ENCODE measurements around the gene DNAH3. TPM values are rescaled to one million over a fixed set of nuclear protein-coding genes. Genes with fewer than 3 reads are reported as not detected.
"Not testable (repeated sequence)": the region's sequence is repeated elsewhere in the genome, so short reads cannot be mapped to it uniquely, and the experiment has no call there.

The DNAH3 gene
- total and polyA plus RNA-seq, 2 of the 13 experiments (the other 11 are each of a cell fraction or from before 2014, with no cell fraction given), result 0.07 to 0.08 TPM

DNA sequence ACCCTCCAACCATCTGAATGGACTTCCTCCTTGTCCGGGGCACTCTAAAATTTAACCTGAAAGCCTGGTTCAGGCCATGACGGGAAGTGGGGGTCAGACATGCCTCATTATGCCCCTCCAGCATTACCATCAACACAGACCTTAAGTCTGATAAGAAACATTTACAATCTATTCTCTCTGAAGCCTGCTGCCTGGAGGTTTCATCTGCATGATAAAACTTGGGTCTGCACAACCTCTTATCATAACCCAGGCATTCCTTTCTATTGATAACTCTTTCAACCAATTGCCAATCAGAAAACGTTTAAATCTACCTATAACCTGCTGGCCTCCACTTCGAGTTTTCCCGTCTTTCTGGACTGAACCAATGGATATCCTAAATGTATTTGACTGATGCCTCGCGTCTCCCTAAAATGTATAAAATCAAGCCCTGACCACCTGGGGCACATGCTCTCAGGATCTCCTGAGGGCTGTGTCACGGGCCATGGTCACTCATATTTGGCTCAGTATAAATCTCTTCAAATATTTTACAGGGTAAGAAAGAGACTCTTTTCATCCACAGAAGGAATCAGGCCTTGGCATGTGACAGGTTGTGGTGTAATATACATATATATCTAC lies 204.5 kb downstream of the DNAH3 start (continued):
- TF ChIP-seq, protein P1, sequence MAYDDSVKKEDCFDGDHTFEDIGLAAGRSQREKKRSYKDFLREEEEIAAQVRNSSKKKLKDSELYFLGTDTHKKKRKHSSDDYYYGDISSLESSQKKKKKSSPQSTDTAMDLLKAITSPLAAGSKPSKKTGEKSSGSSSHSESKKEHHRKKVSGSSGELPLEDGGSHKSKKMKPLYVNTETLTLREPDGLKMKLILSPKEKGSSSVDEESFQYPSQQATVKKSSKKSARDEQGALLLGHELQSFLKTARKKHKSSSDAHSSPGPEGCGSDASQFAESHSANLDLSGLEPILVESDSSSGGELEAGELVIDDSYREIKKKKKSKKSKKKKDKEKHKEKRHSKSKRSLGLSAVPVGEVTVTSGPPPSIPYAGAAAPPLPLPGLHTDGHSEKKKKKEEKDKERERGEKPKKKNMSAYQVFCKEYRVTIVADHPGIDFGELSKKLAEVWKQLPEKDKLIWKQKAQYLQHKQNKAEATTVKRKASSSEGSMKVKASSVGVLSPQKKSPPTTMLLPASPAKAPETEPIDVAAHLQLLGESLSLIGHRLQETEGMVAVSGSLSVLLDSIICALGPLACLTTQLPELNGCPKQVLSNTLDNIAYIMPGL (CRISPR knock-in tag; IDR thresholded peaks at IDR 0.05; ENCODE audit: borderline replicate concordance in 1 of 2, low read depth in 1 of 2), result no peak
- TF ChIP-seq CENPX (CRISPR knock-in tag; IDR thresholded peaks at IDR 0.05) (no peak), CENPBD1 (CRISPR knock-in tag; IDR thresholded peaks at IDR 0.05; ENCODE audit: borderline replicate concordance, low read depth) (no peak), POLR2AphosphoS5 (IDR thresholded peaks at IDR 0.05; ENCODE audit: low read depth, low read length) (no peak), KDM5B (CRISPR knock-in tag; IDR thresholded peaks at IDR 0.05; ENCODE audit: borderline replicate concordance) (no peak), ZNF44 (CRISPR knock-in tag; IDR thresholded peaks at IDR 0.05) (no peak), ZNF569 (CRISPR knock-in tag; IDR thresholded peaks at IDR 0.05; ENCODE audit: borderline replicate concordance) (no peak), ZNF83 (CRISPR knock-in tag; IDR thresholded peaks at IDR 0.05; ENCODE audit: borderline replicate concordance) (no peak), ZNF275 (CRISPR knock-in tag; IDR thresholded peaks at IDR 0.05; ENCODE audit: borderline replicate concordance) (no peak), SIX1 (CRISPR knock-in tag; IDR thresholded peaks at IDR 0.05; ENCODE audit: borderline replicate concordance) (no peak), LBX2 (CRISPR knock-in tag; IDR thresholded peaks at IDR 0.05; ENCODE audit: borderline replicate concordance) (no peak), ARHGAP35 (CRISPR knock-in tag; IDR thresholded peaks at IDR 0.05; ENCODE audit: borderline replicate concordance) (no peak)
- TF ChIP-seq, protein P2, sequence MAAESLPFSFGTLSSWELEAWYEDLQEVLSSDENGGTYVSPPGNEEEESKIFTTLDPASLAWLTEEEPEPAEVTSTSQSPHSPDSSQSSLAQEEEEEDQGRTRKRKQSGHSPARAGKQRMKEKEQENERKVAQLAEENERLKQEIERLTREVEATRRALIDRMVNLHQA (CRISPR knock-in tag; IDR thresholded peaks at IDR 0.05), result no peak

GRCh38 chr16:20945575-20945875 lies 205.1 kb downstream of the DNAH3 start:
- H3K36me3 ChIP-seq (replicated peaks in 1 of 2; ENCODE audit: control insufficient read depth in 1 of 2, insufficient read depth in 2 of 2, low read length in 2 of 2); ATAC-seq; BruUV-seq (replicated peaks); H3K4me3 ChIP-seq (replicated peaks in 1 of 3; ENCODE audit: insufficient read depth in 1 of 3, low read depth in 2 of 3, low read length in 3 of 3); in situ Hi-C loops (cut with HindIII; ENCODE audit: extremely low pct_ligation_motif_present, low pct_unique_long_range_greater_than_20kb); H3K9me3 ChIP-seq (ENCODE audit: low read length); H3K4me1 ChIP-seq (ENCODE audit: insufficient read depth, low read length); H3K27ac ChIP-seq (ENCODE audit: extremely low read length, insufficient read depth, low read length); H2AFZ ChIP-seq (ENCODE audit: low read length); POLR2A ChIA-PET; H3K27me3 ChIP-seq (ENCODE audit: control insufficient read depth in 1 of 2, insufficient read depth in 2 of 2, low read length in 2 of 2); H3K9ac ChIP-seq (ENCODE audit: insufficient read depth, low read depth, low read length); H3K4me2 ChIP-seq (ENCODE audit: low read depth, low read length); H4K20me1 ChIP-seq (ENCODE audit: insufficient read depth, low read length); FAIRE-seq; DNase-seq (ENCODE audit: low spot score); H3K79me2 ChIP-seq (ENCODE audit: insufficient read depth, low read length): not testable (repeated sequence)
- intact Hi-C loops (cut with micrococcal nuclease; ENCODE audit: unreplicated experiment), result loop anchor here (2.0 kb wide), 1 partner anchor 95 kb away; no protein-coding TSS in a partner anchor
- WGBS (ENCODE audit: low lambda C conversion rate), result 63% methylated on average over 11 of the region's 11 CpGs
- CTCF ChIA-PET (ENCODE audit: low intra/inter-chr PET ratio, low total read pairs), result interaction anchor here (1.9 kb wide), 1 partner anchor 96 kb away, joined by 9 read pairs; no protein-coding TSS in a partner anchor

Measured in HepG2 (cell line).